K562 (cell line): ENCODE results near the gene POLR2L. TPM values are rescaled to one million over a fixed set of nuclear protein-coding genes. Genes with fewer than 3 reads are reported as not detected.

Experiments used
- BCL6 ChIP-seq: fragments of 250-450 bp; sonication (Bioruptor Pico); IDR thresholded peaks from 2 replicates; pipeline ENCODE4 v1.4.0; 2020
- CC2D1A ChIP-seq: fragments of 450-650 bp; IDR thresholded peaks from 2 replicates; pipeline ENCODE4 v1.6.1; 2017; ENCODE audit warnings: mild to moderate bottlenecking
- CTBP1 ChIP-seq: fragments of 450-650 bp; IDR thresholded peaks from 2 replicates; pipeline ENCODE4 v1.6.1; 2016; ENCODE audit warnings: borderline replicate concordance
- EGR1 ChIP-seq: fragments of 450-650 bp; conservative IDR thresholded peaks from 2 replicates; pipeline ENCODE4 v1.6.1; 2017; ENCODE audit warnings: mild to moderate bottlenecking
- EWSR1 ChIP-seq: fragments of 450-650 bp; IDR thresholded peaks from 2 replicates; pipeline ENCODE4 v1.6.1; 2018; ENCODE audit warnings: borderline replicate concordance, mild to moderate bottlenecking, low read depth, moderate library complexity; ENCODE audit not compliant: partially characterized antibody
- FIP1L1 ChIP-seq: fragments of 200-400 bp; formaldehyde crosslinking; IDR thresholded peaks from 2 replicates; pipeline ENCODE4 v1.6.1; 2018; ENCODE audit warnings: mild to moderate bottlenecking, low read depth, low read length; ENCODE audit not compliant: poor library complexity, severe bottlenecking
- HDAC6 ChIP-seq: IDR thresholded peaks from 2 replicates; pipeline ENCODE4 v1.6.1; 2012; ENCODE audit warnings: low read depth, mild to moderate bottlenecking, control low read depth, inconsistent platforms, low read length, moderate library complexity
- NBN ChIP-seq: fragments of 450-650 bp; IDR thresholded peaks from 2 replicates; pipeline ENCODE4 v1.6.1; 2016; ENCODE audit warnings: low read depth, mild to moderate bottlenecking
- NCOA1 ChIP-seq: fragments of 450-650 bp; IDR thresholded peaks from 2 replicates; pipeline ENCODE4 v1.6.1; 2016; ENCODE audit warnings: low read depth
- NFIC ChIP-seq: fragments of 450-650 bp; IDR thresholded peaks from 2 replicates; pipeline ENCODE4 v1.6.1; 2017; ENCODE audit warnings: mild to moderate bottlenecking, inconsistent platforms
- NFRKB ChIP-seq: fragments of 450-650 bp; IDR thresholded peaks from 2 replicates; pipeline ENCODE4 v1.6.1; 2016; ENCODE audit warnings: low read depth
- PRPF4 ChIP-seq: fragments of 200-400 bp; formaldehyde crosslinking; IDR thresholded peaks from one replicate; pipeline ENCODE4 v1.6.1; 2017; ENCODE audit warnings: low read length, low read depth, mild to moderate bottlenecking; ENCODE audit not compliant: insufficient read depth, poor library complexity, severe bottlenecking
- PYGO2 ChIP-seq: fragments of 450-650 bp; IDR thresholded peaks from 2 replicates; pipeline ENCODE4 v1.6.1; 2016; ENCODE audit warnings: mild to moderate bottlenecking, missing genetic modification characterization, moderate library complexity, missing compliant biosample characterization
- RAD51 ChIP-seq: fragments of 450-650 bp; IDR thresholded peaks from 2 replicates; pipeline ENCODE4 v1.7.1; 2016; ENCODE audit warnings: low read depth, mild to moderate bottlenecking, borderline replicate concordance
- STAT5B ChIP-seq: fragments of 250-450 bp; sonication (Bioruptor Pico); IDR thresholded peaks from 2 replicates; pipeline ENCODE4 v1.8.0; 2021; ENCODE audit warnings: mild to moderate bottlenecking, inconsistent platforms
- TAL1 ChIP-seq: fragments of 450-650 bp; IDR thresholded peaks from 2 replicates; pipeline ENCODE4 v1.6.1; 2016; ENCODE audit warnings: mild to moderate bottlenecking
- TGIF2 ChIP-seq: sonication (generic); formaldehyde crosslinking; IDR thresholded peaks from 2 replicates; pipeline ENCODE4 v1.8.1; 2022; ENCODE audit warnings: mild to moderate bottlenecking, missing genetic modification reagents, moderate library complexity
- ZNF3 ChIP-seq: fragments of 250-450 bp; sonication (Bioruptor Pico); IDR thresholded peaks from 2 replicates; pipeline ENCODE4 v1.5.0; 2021; ENCODE audit warnings: mild to moderate bottlenecking, moderate library complexity
- ZNF41 ChIP-seq: fragments of 250-450 bp; sonication (Bioruptor Pico); conservative IDR thresholded peaks from 2 replicates; pipeline ENCODE4 v1.4.0; 2020; ENCODE audit warnings: mild to moderate bottlenecking
- ZNF707 ChIP-seq: fragments of 250-450 bp; sonication (Bioruptor Pico); conservative IDR thresholded peaks from 2 replicates; pipeline ENCODE4 v1.8.0; 2022; ENCODE audit warnings: inconsistent platforms, mild to moderate bottlenecking, moderate library complexity
- polyA plus RNA-seq, 8 experiments: library from polyadenylated mRNA; depleted of rRNA in 4 of 8; stranded (reverse) in 5 of 8; unstranded in 3 of 8; fragments of >200 nt; fragmentation: Nextera tagmentation in 2 of 8; fragmentation: Illumina TruSeq in 1 of 8; extraction: Ambion mirVana in 2 of 8; extraction: Trizol in 1 of 8; gene quantifications; 2 replicates each; pipeline versions ENCODE4 v1.2.1 to v1.2.3, GENCODE V29; 2011 to 2014; ENCODE audit warnings: inconsistent platforms in 1 of 8, missing spikeins in 1 of 8
- total RNA-seq, 7 experiments: library from RNA; depleted of rRNA in 6 of 7; stranded (reverse); fragments of >200 nt in 6 of 7; fragmentation: Illumina TruSeq in 2 of 7; extraction: Trizol in 2 of 7; gene quantifications; 2 replicates each; pipeline versions ENCODE4 v1.2.1 to v1.2.3, GENCODE V29; 2011 to 2021; ENCODE audit warnings: low replicate concordance in 1 of 7
- TF ChIP-seq, protein P1 (sequence below): sonication (generic); formaldehyde crosslinking; IDR thresholded peaks from 2 replicates; pipeline ENCODE4 v1.8.0; 2022; ENCODE audit warnings: mild to moderate bottlenecking, missing genetic modification reagents
- TF ChIP-seq, protein P2 (sequence below): fragments of 450-650 bp; IDR thresholded peaks from 2 replicates; pipeline ENCODE4 v1.6.1; 2016; ENCODE audit warnings: missing biosample characterization, missing genetic modification characterization
- TF ChIP-seq, protein P3 (sequence below): fragments of 250-450 bp; sonication (Bioruptor Pico); IDR thresholded peaks from 2 replicates; pipeline ENCODE4 v1.4.0; 2020; ENCODE audit warnings: mild to moderate bottlenecking, moderate library complexity
- TF ChIP-seq, protein P4 (sequence below): fragments of 450-650 bp; formaldehyde crosslinking; IDR thresholded peaks from 2 replicates; pipeline ENCODE4 v1.4.0; 2022; ENCODE audit warnings: missing genetic modification characterization

POLR2L gene
- total and polyA plus RNA-seq, 9 of the 15 experiments (the other 6 are each of a cell fraction or from before 2014, with no cell fraction given) = 38.3 to 688 (median 108) TPM

DNA sequence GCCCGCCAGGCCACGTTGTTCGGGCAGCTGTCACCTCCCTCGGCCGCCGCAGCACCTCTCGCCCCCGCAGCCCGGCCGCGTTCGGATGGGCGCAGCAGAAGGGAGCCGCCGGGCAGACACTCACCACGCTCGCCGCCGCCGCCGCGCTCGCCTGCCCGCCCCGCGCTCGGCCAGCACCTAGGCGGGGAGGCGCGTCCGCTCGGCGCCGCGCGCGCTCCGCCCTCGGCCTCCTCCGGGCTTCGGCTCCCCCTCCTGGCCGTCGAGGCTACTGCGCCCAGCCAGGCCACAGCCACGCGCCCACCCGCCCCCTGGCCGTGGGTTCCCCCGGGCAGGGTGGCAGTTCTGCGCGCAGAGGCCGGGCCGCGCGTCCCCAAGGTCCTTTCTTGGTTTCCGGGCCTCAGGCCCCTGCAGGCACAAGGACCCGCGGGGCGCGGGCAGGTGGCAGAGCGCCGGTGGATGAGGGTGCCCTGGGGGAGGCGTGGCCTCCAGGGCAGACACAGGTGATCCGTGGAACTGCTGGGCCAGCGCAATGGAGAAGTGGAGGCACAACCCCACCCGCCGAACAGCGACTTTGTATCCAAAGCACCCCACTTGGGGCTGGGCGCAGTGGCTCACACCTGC lies 44.1 kb downstream of the POLR2L start, which contains the start of gene SLC25A22 (continued):
- no peak for TF ChIP-seq ZNF41 (CRISPR knock-in tag)
- no peak for TF ChIP-seq TAL1
- TF ChIP-seq, protein P1, sequence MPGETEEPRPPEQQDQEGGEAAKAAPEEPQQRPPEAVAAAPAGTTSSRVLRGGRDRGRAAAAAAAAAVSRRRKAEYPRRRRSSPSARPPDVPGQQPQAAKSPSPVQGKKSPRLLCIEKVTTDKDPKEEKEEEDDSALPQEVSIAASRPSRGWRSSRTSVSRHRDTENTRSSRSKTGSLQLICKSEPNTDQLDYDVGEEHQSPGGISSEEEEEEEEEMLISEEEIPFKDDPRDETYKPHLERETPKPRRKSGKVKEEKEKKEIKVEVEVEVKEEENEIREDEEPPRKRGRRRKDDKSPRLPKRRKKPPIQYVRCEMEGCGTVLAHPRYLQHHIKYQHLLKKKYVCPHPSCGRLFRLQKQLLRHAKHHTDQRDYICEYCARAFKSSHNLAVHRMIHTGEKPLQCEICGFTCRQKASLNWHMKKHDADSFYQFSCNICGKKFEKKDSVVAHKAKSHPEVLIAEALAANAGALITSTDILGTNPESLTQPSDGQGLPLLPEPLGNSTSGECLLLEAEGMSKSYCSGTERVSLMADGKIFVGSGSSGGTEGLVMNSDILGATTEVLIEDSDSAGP = no peak
- TF ChIP-seq PYGO2 = no peak
- TF ChIP-seq, protein P2, sequence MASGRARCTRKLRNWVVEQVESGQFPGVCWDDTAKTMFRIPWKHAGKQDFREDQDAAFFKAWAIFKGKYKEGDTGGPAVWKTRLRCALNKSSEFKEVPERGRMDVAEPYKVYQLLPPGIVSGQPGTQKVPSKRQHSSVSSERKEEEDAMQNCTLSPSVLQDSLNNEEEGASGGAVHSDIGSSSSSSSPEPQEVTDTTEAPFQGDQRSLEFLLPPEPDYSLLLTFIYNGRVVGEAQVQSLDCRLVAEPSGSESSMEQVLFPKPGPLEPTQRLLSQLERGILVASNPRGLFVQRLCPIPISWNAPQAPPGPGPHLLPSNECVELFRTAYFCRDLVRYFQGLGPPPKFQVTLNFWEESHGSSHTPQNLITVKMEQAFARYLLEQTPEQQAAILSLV (tag) = no peak
- no peak for TF ChIP-seq NBN
- TF ChIP-seq CTBP1 = peak; percentile 93; the same call in 1 of the 2 replicates
- TF ChIP-seq EWSR1 = no peak
- TF ChIP-seq NCOA1 = no peak
- TF ChIP-seq ZNF707 = no peak
- TF ChIP-seq STAT5B (CRISPR knock-in tag) = no peak
- no peak for TF ChIP-seq ZNF3
- TF ChIP-seq CC2D1A = no peak
- no peak for TF ChIP-seq NFRKB
- TF ChIP-seq EGR1 = no peak
- TF ChIP-seq BCL6 = no peak
- TF ChIP-seq RAD51 = no peak
- TF ChIP-seq FIP1L1 = peak; percentile 30
- TF ChIP-seq HDAC6 = no peak
- TF ChIP-seq NFIC = no peak
- TF ChIP-seq, protein P3, sequence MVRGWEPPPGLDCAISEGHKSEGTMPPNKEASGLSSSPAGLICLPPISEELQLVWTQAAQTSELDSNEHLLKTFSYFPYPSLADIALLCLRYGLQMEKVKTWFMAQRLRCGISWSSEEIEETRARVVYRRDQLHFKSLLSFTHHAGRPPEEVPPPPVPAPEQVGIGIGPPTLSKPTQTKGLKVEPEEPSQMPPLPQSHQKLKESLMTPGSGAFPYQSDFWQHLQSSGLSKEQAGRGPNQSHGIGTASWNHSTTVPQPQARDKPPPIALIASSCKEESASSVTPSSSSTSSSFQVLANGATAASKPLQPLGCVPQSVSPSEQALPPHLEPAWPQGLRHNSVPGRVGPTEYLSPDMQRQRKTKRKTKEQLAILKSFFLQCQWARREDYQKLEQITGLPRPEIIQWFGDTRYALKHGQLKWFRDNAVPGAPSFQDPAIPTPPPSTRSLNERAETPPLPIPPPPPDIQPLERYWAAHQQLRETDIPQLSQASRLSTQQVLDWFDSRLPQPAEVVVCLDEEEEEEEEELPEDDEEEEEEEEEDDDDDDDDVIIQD (CRISPR knock-in tag) = no peak
- TF ChIP-seq TGIF2 (CRISPR knock-in tag) = no peak
- TF ChIP-seq PRPF4 = no peak
- TF ChIP-seq, protein P4, sequence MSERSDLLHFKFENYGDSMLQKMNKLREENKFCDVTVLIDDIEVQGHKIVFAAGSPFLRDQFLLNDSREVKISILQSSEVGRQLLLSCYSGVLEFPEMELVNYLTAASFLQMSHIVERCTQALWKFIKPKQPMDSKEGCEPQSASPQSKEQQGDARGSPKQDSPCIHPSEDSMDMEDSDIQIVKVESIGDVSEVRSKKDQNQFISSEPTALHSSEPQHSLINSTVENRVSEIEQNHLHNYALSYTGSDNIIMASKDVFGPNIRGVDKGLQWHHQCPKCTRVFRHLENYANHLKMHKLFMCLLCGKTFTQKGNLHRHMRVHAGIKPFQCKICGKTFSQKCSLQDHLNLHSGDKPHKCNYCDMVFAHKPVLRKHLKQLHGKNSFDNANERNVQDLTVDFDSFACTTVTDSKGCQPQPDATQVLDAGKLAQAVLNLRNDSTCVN (CRISPR knock-in tag) = no peak
